HepG2 (cell line): ENCODE data around the gene PCDHGA2. TPM values are rescaled to one million over a fixed set of nuclear protein-coding genes. Genes with fewer than 3 reads are reported as not detected.

ENCODE experiments used
- ATAC-seq: fragments of 200-7000 bp; cut with Tn5 transposase; 3 replicates; pipeline ENCODE4 v1.9.1; 2020; ENCODE audit warnings: mild to moderate bottlenecking, moderate library complexity
- BruUV-seq: library from RNA; stranded (reverse); fragments of 400-500 nt; replicated peaks from 2 replicates; lab custom pipeline; 2021; lab: Mats Ljungman, UMichigan
- CTCF ChIA-PET: fragments of 300-600 bp; formaldehyde crosslinking; extraction: SDS; loops from one replicate; lab custom pipeline; 2021; ENCODE audit warnings: low total read pairs, inconsistent platforms, low intra/inter-chr PET ratio; lab: Yijun Ruan, JAX
- POLR2A ChIA-PET: fragments of 350-600 bp; sonication (Branson Sonifier 250); formaldehyde crosslinking; loops from one replicate; lab custom pipeline; 2020; ENCODE audit warnings: antibody characterized with exemption, inconsistent platforms; lab: Yijun Ruan, JAX
- DNase-seq: peaks from one replicate; pipeline ENCODE4 v3.0.0-alpha.2; 2015; ENCODE audit warnings: low spot score
- FAIRE-seq: peaks from 3 replicates; lab custom pipeline; 2011; peaks lifted over from hg19 to GRCh38; lab: Jason Lieb, UNC
- H2AFZ ChIP-seq: one replicate; pipeline ENCODE4 v1.6.1; 2011; ENCODE audit warnings: low read length, inconsistent platforms
- H3K27ac ChIP-seq: fragments of 300-600 bp; 3 replicates; pipeline ENCODE4 v1.8.0; 2011; ENCODE audit warnings: mixed run types, mild to moderate bottlenecking, mixed read lengths, low read length, inconsistent platforms; ENCODE audit not compliant: insufficient read depth; ENCODE audit errors: extremely low read length
- H3K27me3 ChIP-seq, 2 experiments: fragments of 200-600 bp in 1 of 2; 2 replicates in 1 of 2; 3 replicates in 1 of 2; pipeline versions ENCODE4 v1.6.0 to v1.8.0; 2011; ENCODE audit warnings: low read length in 2 of 2, mild to moderate bottlenecking in 2 of 2, moderate library complexity in 2 of 2, inconsistent platforms in 1 of 2; ENCODE audit not compliant: insufficient read depth in 2 of 2, control insufficient read depth in 1 of 2
- H3K36me3 ChIP-seq, 2 experiments: fragments of 200-600 bp in 1 of 2; replicated peaks in 1 of 2; 2 replicates in 1 of 2; 3 replicates in 1 of 2; pipeline versions ENCODE4 v1.5.1 to v1.8.0; 2011; ENCODE audit warnings: low read length in 2 of 2, inconsistent platforms in 1 of 2; ENCODE audit not compliant: insufficient read depth in 2 of 2, control insufficient read depth in 1 of 2
- H3K4me1 ChIP-seq: 2 replicates; pipeline ENCODE4 v1.5.1; 2012; ENCODE audit warnings: low read length, inconsistent platforms; ENCODE audit not compliant: insufficient read depth
- H3K4me2 ChIP-seq: 2 replicates; pipeline ENCODE4 v1.6.0; 2011; ENCODE audit warnings: low read depth, low read length, inconsistent platforms
- H3K4me3 ChIP-seq, 3 experiments: fragments of 200-600 bp in 1 of 3; sonication (generic), shearing (Covaris generic) in 1 of 3; replicated peaks in 1 of 3; 2 replicates each; pipeline ENCODE4 v1.5.1; 2011 to 2016; ENCODE audit warnings: low read length in 3 of 3, inconsistent platforms in 2 of 3, low read depth in 2 of 3, mild to moderate bottlenecking in 2 of 3, control low read depth in 1 of 3, mixed read lengths in 1 of 3; ENCODE audit not compliant: insufficient read depth in 1 of 3
- H3K79me2 ChIP-seq: one replicate; pipeline ENCODE4 v1.6.1; 2011; ENCODE audit warnings: low read length, inconsistent platforms; ENCODE audit not compliant: insufficient read depth
- H3K9ac ChIP-seq: 2 replicates; pipeline ENCODE4 v1.6.0; 2011; ENCODE audit warnings: mild to moderate bottlenecking, low read depth, low read length, inconsistent platforms; ENCODE audit not compliant: insufficient read depth
- H3K9me3 ChIP-seq: 2 replicates; pipeline ENCODE4 v1.5.1; 2012; ENCODE audit warnings: mild to moderate bottlenecking, low read length
- H4K20me1 ChIP-seq: 2 replicates; pipeline ENCODE4 v1.6.0; 2011; ENCODE audit warnings: inconsistent platforms, mild to moderate bottlenecking, low read length, moderate library complexity; ENCODE audit not compliant: insufficient read depth
- CEBPB ChIP-seq: IDR thresholded peaks from 2 replicates; pipeline ENCODE4 v1.6.1; 2011; ENCODE audit warnings: low read depth, low read length, improper control_type of control experiment, borderline replicate concordance
- CEBPG ChIP-seq: IDR thresholded peaks from 2 replicates; pipeline ENCODE4 v1.6.1; 2016
- IRF2 ChIP-seq: IDR thresholded peaks from 2 replicates; pipeline ENCODE4 v1.6.1; 2018; ENCODE audit warnings: missing genetic modification reagents, missing compliant biosample characterization
- SNRNP70 ChIP-seq: fragments of 200-400 bp; formaldehyde crosslinking; IDR thresholded peaks from 2 replicates; pipeline ENCODE4 v1.6.1; 2017; ENCODE audit warnings: mild to moderate bottlenecking, low read depth, low read length, moderate library complexity
- STAT6 ChIP-seq: sonication (generic); formaldehyde crosslinking; IDR thresholded peaks from 2 replicates; pipeline ENCODE4 v1.4.0; 2020; ENCODE audit warnings: missing genetic modification reagents, mild to moderate bottlenecking, borderline replicate concordance
- WGBS: methylation state at CpG from one replicate; pipeline ENCODE4 v1.1.6; 2017; ENCODE audit warnings: low lambda C conversion rate; 5-methylcytosine and 5-hydroxymethylcytosine counted together
- in situ Hi-C: cut with HindIII; loops from 2 replicates; pipeline ENCODE4 v1.10.0; 2017; ENCODE audit warnings: low pct_unique_long_range_greater_than_20kb; ENCODE audit not compliant: extremely low pct_ligation_motif_present
- intact Hi-C: fragments of 100-400 bp; cut with micrococcal nuclease; formaldehyde crosslinking; loops from one replicate; pipeline ENCODE4 v1.10.0; 2022; ENCODE audit not compliant: unreplicated experiment
- polyA plus RNA-seq, 8 experiments: library from polyadenylated mRNA; depleted of rRNA in 3 of 8; stranded (reverse) in 7 of 8; unstranded in 1 of 8; fragments of >200 nt; fragmentation: Illumina TruSeq in 4 of 8; extraction: Trizol in 4 of 8; gene quantifications; 2 replicates each; pipeline versions ENCODE4 v1.2.1 to v1.2.3, GENCODE V29; 2011 to 2016; ENCODE audit warnings: low read depth in 4 of 8, missing spikeins in 1 of 8, mixed read lengths in 1 of 8; ENCODE audit not compliant: insufficient read depth in 1 of 8
- total RNA-seq, 5 experiments: library from RNA; depleted of rRNA; stranded (reverse); fragments of >200 nt; fragmentation: Illumina TruSeq; extraction: Trizol; gene quantifications; 2 replicates each; pipeline ENCODE4 v1.2.3, GENCODE V29; 2016; ENCODE audit warnings: low read depth in 1 of 5

Gene PCDHGA2
- total and polyA plus RNA-seq, 2 of the 13 experiments (the other 11 are each of a cell fraction or from before 2014, with no cell fraction given), result 0.04 to 0.11 TPM

- no peaks in the 10 kb centered on the region for H3K36me3 ChIP-seq
- H3K27me3 ChIP-seq, result no peaks in the 10 kb centered on the region
- intact Hi-C loops (no loop called here), in situ Hi-C loops (no loop called here)
- ATAC-seq, result no peak
- POLR2A ChIA-PET, result no interaction called here
- TF ChIP-seq CEBPB, result peak; percentile 92
- peak; percentile 50; the same call in 1 of the 2 replicates for TF ChIP-seq CEBPG (CRISPR knock-in tag)
- TF ChIP-seq STAT6 (CRISPR knock-in tag), result no peak
- TF ChIP-seq IRF2, result no peak
- no peak for TF ChIP-seq SNRNP70
- peaks cover 27% of the 10 kb centered on the region for H3K9me3 ChIP-seq
- H3K4me3 ChIP-seq, result no peak overlapping the region
- WGBS, result 65% methylated on average over 10 of the region's 10 CpGs
- H2AFZ ChIP-seq, result no peak overlapping the region
- H3K4me2 ChIP-seq, result peak overlapping the region; percentile 51; the same call in 1 of the 2 replicates
- no peak for DNase-seq
- FAIRE-seq, result no peak
- no peaks in the 10 kb centered on the region for H4K20me1 ChIP-seq
- no peak overlapping the region for H3K9ac ChIP-seq
- CTCF ChIA-PET, result no interaction called here
- no peaks in the 10 kb centered on the region for H3K79me2 ChIP-seq
- H3K27ac ChIP-seq, result no peak overlapping the region
- no TSS peak for BruUV-seq
- H3K4me1 ChIP-seq, result peaks cover 5% of the 10 kb centered on the region; the same call in 1 of the 2 replicates
These were observed 50.1 kb downstream of the PCDHGA2 start for GRCh38 chr5:141388661-141389060.
